SJSA1 (cell line): Measurements from ENCODE around the gene PTCD3. TPM values are rescaled to one million over a fixed set of nuclear protein-coding genes. Genes with fewer than 3 reads are reported as not detected.

Experiments used
- DNase-seq, 2 experiments: peaks; one replicate each; pipeline ENCODE4 v3.0.0-alpha.2; 2015 to 2020; ENCODE audit warnings: low spot score in 2 of 2, low read depth in 1 of 2
- H3K27ac ChIP-seq: fragments of 250-450 bp; sonication (Bioruptor Pico); 2 replicates; pipeline ENCODE4 v1.5.1; 2020; ENCODE audit warnings: mild to moderate bottlenecking, moderate library complexity
- H3K27me3 ChIP-seq: fragments of 250-450 bp; sonication (Bioruptor Pico); replicated peaks from 2 replicates; pipeline ENCODE4 v1.5.1; 2020; ENCODE audit warnings: mild to moderate bottlenecking, moderate library complexity
- H3K36me3 ChIP-seq: fragments of 250-450 bp; sonication (Bioruptor Pico); 2 replicates; pipeline ENCODE4 v1.5.1; 2020; ENCODE audit warnings: mild to moderate bottlenecking
- H3K4me1 ChIP-seq: fragments of 250-450 bp; sonication (Bioruptor Pico); replicated peaks from 2 replicates; pipeline ENCODE4 v1.6.1; 2021; ENCODE audit warnings: mild to moderate bottlenecking
- H3K4me3 ChIP-seq: fragments of 250-450 bp; sonication (Bioruptor Pico); 2 replicates; pipeline ENCODE4 v1.5.1; 2020; ENCODE audit warnings: mild to moderate bottlenecking
- H3K9me3 ChIP-seq: fragments of 250-450 bp; sonication (Bioruptor Pico); replicated peaks from 2 replicates; pipeline ENCODE4 v1.5.1; 2020; ENCODE audit warnings: mild to moderate bottlenecking
- total RNA-seq: library from RNA; depleted of rRNA; stranded (reverse); fragments of >200 nt; shearing (Covaris generic); gene quantifications from 2 replicates; pipeline ENCODE4 v1.2.3, GENCODE V29; 2014; rRNA removed

Gene PTCD3
- total RNA-seq = 86.1 and 274 TPM in 2 replicates

DNA sequence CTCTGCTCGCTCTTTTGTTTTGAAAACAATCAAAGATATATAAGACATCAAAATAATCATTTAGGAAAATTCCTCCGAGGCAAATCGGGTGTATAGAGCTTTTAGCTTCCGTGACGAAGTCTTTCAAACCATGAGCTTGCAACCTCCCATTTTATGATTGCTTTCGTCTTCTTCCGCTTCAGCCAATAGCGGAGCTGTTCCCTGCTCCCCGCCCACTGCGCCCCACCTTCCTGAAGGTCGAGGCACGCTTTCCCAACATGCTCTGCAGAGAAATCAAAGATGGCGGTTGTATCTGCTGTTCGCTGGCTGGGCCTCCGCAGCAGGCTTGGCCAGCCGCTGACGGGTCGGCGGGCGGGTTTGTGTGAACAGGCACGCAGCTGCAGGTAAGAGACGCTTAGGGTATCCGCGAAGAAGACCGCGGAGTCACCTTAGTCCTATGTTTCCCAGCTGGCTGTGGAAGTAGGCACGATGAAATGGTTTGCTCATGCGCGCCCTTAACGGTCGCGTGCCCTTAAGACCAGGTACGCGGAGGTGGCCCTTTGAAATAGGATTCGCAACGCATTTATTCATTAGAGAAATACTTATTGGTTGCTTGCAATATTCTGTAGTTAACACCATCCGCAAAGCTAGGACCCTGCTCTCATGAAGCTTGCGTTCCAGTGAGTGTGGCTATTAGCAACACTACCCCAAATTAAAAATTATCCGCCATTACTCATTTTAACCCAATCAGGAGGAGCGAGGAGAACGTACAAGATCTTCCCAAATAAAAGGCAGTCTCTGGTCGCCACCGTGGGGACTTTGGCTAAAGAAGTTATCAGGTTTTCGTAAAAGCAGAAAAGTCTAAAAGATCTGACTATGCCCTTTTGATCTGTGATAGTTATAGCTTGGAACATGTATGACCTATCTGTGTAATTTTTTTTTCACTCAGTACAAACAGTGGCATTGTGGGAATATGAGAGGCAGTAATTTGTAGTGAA is at the start of gene PTCD3:
Gene PTCD3 (plus strand): TSS at position 267 of the 977 bp plus-strand sequence. CDS start 13 bp downstream, at position 280.
- Histone ChIP-seq H3K36me3 (peaks cover 67% of the 10 kb centered on the region), H3K27me3 (no peaks in the 10 kb centered on the region), H3K4me1 (peaks cover 15% of the 10 kb centered on the region), H3K9me3 (no peaks in the 10 kb centered on the region), H3K4me3 (peak within 1 kb of the TSS; percentile 60), H3K27ac (peak within 1 kb of the TSS; percentile 97)
- DNase-seq = peak; percentile 96 to 98

DNA sequence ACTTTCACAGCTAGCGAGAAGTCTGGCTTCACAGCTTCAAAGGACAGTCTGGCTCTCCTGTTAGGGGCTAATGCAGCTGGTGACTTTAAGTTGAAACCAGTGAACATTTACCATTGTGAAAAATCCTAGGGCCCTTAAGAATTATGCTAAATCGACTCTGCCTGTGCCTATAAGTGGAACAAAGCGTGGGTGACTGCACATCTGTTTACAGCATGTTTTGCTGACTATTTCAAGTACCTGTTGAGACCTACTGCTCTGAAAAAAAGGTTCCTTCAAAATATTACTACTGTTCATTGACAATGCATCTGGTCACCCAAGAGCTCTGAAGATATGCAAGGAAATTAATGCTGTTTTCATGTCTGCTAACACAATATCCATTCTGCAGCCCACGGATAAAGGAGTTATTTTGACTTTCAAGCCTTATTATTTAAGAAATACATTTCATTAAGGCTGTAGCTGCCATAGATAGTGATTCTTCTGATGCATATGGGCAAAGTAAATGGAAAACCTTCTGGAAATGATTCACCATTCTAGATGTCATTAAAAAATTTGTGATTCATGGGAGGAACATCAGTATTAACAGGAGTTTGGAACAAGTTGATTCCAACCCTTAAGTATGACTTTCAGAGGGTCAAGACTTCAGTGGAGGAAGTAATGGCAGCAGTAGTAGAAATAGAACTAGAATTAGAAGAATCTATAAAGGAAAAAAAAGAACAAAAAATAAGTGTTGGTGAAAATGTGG is 49.3 kb upstream of the PTCD3 start:
- no peaks in the 10 kb centered on the region for H3K9me3 ChIP-seq
- DNase-seq = no peak

DNA sequence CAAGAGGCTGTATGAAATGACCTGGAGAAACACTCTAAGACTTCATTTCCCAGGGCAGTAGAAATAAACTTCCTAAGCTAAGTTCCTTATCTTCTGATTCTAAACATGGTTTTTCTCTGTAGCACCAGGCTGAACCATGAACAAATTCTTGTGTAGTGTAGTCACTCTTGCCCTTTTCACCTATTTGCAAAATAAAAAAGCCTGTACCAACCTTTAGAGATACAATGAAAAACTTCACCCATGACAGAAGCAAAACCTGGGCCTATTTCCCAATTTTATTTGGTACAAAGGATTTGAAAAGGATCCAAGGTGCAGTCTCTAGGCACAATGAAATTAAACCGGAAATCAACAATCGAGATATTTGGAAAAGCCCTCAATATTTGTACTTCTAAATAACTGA is 44.0 kb upstream of the PTCD3 start:
- Histone ChIP-seq H3K27me3 (no peaks in the 10 kb centered on the region), H3K4me3 (no peak overlapping the region), H3K27ac (peak overlapping the region; percentile 3), H3K9me3 (peaks cover 2% of the 10 kb centered on the region; the same call in 1 of the 2 replicates), H3K4me1 (peaks cover 14% of the 10 kb centered on the region), H3K36me3 (peaks cover 75% of the 10 kb centered on the region)
- DNase-seq = peak in 1 of 2 experiments; percentile 50

More for the DNA sequence above, 49.3 kb upstream of the PTCD3 start:
- Histone ChIP-seq H3K4me3 (no peak overlapping the region), H3K36me3 (peaks cover 69% of the 10 kb centered on the region), H3K4me1 (peaks cover 2% of the 10 kb centered on the region), H3K27ac (no peak overlapping the region), H3K27me3 (no peaks in the 10 kb centered on the region)

DNA sequence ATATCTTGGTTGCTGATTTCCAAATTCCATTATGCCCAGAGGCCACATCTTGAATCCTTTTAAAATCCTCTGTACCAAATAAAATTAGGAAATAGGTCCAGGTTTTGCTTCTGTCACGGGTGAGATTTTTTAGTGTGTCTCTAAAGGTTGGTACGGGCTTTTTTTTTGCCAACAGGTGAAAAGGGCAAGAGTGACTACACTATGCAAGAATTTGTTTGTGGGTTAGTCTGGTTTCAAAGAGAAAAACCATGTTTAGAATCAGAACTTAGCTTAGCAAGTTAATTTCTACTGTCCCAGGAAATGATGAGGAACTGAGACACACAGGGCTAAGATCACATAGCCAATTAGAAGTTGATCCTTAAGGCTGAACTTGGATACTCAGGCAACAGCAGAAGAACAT is 42.0 kb upstream of the PTCD3 start:
- Histone ChIP-seq H3K27me3 (no peaks in the 10 kb centered on the region), H3K27ac (no peak overlapping the region), H3K4me1 (peaks cover 14% of the 10 kb centered on the region), H3K4me3 (no peak overlapping the region), H3K36me3 (peaks cover 81% of the 10 kb centered on the region), H3K9me3 (peaks cover 2% of the 10 kb centered on the region; the same call in 1 of the 2 replicates)
- DNase-seq = no peak

DNA sequence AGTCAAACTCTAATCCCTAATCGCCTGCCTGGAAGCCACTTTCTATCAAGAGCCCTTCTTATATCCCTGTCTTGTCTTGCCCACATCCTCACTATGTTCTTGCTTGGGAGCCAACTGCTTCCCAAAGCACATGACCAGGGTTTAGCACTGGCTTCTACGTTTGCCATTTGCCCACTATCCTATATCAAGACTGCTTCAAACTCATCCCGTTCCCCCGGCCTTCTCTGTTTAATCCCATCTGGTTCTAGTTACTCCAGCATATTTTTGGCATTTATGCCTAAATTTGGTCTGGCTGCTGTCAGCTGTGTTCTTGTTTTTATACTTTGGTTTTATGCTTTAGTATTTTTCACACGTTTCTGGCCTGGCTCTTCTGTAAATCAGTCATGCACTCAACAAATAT is 40.5 kb upstream of the PTCD3 start:
- peaks cover 14% of the 10 kb centered on the region for H3K4me1 ChIP-seq
- H3K27ac ChIP-seq = no peak overlapping the region
- H3K27me3 ChIP-seq = no peaks in the 10 kb centered on the region
- H3K4me3 ChIP-seq = no peak overlapping the region
- no peak for DNase-seq
- peaks cover 85% of the 10 kb centered on the region for H3K36me3 ChIP-seq
- peaks cover 2% of the 10 kb centered on the region; the same call in 1 of the 2 replicates for H3K9me3 ChIP-seq

DNA sequence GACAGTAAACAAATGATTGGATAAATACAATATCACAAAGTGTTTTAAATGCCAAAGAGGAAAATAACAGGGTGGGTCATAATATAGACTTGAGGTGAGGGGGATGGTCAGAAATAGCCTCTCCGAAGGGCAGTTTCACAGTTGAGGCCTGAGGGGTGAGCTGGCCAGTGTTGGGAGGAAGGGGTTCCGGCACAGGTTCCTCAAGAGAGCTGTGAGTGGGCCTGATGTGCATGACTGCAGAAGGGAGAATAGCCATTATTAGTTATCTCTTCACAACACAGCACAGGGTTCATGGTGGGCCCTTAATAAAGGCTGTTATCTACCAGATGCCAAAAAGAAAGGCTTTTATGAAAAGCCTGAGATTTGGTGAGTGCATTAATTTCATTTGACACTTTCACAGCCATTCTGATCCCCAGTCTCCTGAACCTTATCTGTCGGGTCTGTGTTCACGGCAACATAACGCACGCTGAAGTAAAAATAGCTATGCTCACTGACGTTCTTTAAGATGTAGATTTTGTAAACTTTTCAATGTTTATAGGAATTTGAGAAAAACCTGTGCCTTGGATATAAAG is 39.9 kb upstream of the PTCD3 start:
- Histone ChIP-seq H3K27me3 (no peaks in the 10 kb centered on the region), H3K36me3 (peaks cover 84% of the 10 kb centered on the region), H3K4me3 (no peak overlapping the region), H3K9me3 (peaks cover 2% of the 10 kb centered on the region; the same call in 1 of the 2 replicates), H3K27ac (no peak overlapping the region), H3K4me1 (peaks cover 14% of the 10 kb centered on the region)
- DNase-seq = no peak

DNA sequence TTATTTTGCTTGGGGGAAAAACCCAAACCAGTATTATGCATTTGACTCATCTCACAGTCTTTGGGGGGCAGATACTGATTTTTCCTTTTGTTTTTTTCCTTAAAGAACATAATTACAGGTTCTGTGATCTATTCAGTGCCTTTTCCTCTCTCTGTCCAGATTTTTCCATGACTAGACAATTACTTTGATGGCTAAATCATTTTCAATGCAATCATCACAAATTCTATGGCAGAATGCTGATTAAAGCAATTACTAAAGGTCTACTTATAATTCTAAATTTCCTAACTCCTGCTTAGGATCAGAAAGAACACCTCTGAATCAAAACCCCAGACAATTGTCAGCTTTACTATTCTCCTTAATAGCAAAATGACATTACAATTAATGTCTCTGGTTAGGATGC is 39.1 kb upstream of the PTCD3 start:
- no peak for DNase-seq
- H3K4me3 ChIP-seq = no peak overlapping the region
- peaks cover 87% of the 10 kb centered on the region for H3K36me3 ChIP-seq
- no peak overlapping the region for H3K27ac ChIP-seq
- peaks cover 10% of the 10 kb centered on the region for H3K4me1 ChIP-seq
- H3K27me3 ChIP-seq = no peaks in the 10 kb centered on the region
- H3K9me3 ChIP-seq = peaks cover 2% of the 10 kb centered on the region

DNA sequence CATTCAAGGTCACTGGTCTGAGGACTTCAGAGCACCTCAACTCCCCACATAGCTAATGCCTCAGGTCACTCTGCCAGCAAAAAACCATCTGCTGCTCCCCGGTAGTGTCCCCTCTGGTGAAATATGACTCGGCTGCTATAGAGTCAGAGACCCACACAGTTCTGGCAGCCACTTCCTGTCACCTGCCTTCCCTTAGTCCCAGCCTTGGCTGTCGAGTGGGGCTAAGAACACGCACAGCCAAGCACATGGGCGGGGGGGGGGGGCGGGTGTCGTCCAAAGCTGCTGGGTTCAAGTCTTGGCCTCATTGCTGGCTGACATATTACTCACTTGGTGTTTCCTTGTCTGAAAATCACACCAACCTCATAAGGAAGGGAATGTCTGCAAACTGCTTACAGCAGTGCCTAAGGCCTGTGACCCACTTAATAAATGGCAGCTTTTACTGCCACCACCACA is 37.9 kb upstream of the PTCD3 start:
- peaks cover 2% of the 10 kb centered on the region for H3K9me3 ChIP-seq
- H3K27ac ChIP-seq = no peak overlapping the region
- H3K27me3 ChIP-seq = no peaks in the 10 kb centered on the region
- DNase-seq = no peak
- no peak overlapping the region for H3K4me3 ChIP-seq
- H3K4me1 ChIP-seq = peaks cover 7% of the 10 kb centered on the region; the same call in 1 of the 2 replicates
- H3K36me3 ChIP-seq = peaks cover 86% of the 10 kb centered on the region

DNA sequence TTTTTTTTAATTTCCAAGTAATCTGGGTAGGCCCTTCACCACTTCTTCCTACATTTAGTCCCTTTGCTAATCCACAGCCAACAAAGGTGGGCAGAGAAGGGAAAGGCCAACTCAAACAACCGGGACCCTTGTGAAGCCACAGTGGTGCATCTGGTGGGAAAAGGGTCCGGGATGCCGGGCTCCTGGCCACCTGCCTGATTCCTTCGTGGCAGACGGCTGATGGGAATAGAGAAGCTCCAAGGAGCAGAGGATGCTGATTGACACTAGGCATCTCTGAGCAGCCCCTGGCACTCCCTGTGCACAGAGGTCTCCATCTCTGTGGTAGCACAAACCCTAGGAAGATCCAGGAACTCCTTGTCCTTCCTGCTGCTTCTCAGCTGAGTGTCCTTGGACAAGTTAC is 37.4 kb upstream of the PTCD3 start:
- peaks cover 87% of the 10 kb centered on the region for H3K36me3 ChIP-seq
- H3K27ac ChIP-seq = no peak overlapping the region
- DNase-seq = no peak

DNA sequence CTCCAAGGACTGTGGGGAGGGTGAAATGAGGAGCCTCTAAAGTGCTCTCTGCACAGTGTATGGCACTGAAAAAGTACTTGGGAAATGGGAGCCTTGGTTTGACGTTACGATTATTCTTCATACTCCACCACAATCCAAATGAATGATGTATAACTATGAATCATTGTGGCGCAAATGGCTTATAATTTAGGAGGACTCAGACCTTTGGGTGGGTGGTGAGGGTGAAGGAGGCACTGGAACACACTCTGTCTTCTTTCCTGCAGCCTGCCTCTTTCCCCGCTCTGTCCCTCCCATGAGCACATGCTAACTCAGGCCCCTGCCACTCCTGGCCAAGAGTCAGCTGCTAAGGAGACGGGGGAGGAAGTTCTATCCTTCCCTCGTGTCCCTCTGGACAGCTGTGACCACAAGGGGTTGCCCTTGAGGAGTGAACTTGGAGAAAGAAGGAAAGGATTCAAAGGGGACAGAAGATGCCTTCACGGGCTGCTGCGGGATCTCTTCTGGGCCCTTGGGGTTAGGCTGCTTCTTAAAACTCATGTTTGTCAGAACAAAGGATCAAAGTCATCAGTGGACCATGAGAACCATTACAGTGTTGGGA is 36.8 kb upstream of the PTCD3 start:
- Histone ChIP-seq H3K4me3 (no peak overlapping the region), H3K36me3 (peaks cover 87% of the 10 kb centered on the region), H3K4me1 (peaks cover 7% of the 10 kb centered on the region; the same call in 1 of the 2 replicates), H3K9me3 (no peaks in the 10 kb centered on the region; the same call in none of the 2 replicates), H3K27ac (no peak overlapping the region), H3K27me3 (no peaks in the 10 kb centered on the region)
- no peak for DNase-seq

More for the DNA sequence above, 37.4 kb upstream of the PTCD3 start:
- no peaks in the 10 kb centered on the region for H3K27me3 ChIP-seq
- H3K4me1 ChIP-seq = peaks cover 7% of the 10 kb centered on the region; the same call in 1 of the 2 replicates
- peaks cover 2% of the 10 kb centered on the region for H3K9me3 ChIP-seq
- no peak overlapping the region for H3K4me3 ChIP-seq

DNA sequence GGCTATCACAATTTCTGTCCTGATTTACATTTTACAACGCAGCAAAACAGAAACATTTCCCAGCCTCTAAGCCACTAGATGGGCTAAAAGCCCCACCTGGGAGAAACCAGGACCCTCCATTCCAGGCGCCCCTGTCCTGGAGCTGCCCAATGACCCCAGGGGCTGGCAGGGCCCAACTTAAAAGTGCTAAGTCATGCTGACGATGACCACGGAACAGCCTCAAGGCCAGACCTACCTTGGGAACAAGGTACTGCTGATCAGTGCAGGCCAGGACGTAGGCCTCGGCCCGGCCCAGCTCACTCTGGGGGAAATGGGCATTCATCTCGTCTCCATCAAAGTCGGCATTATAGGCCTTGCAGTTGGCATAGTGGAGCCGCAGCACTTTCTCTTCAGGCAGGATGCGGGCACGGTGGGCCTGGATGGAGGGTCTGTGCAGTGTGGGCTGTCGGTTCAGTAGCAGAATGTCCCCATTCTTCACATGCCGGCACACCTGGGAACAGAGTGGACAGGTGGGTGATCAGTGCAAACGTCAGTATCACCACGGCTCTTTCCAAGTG is 36.2 kb upstream of the PTCD3 start:
- no peak overlapping the region for H3K27ac ChIP-seq
- no peak for DNase-seq
- no peaks in the 10 kb centered on the region for H3K27me3 ChIP-seq
- H3K4me1 ChIP-seq = peaks cover 7% of the 10 kb centered on the region; the same call in 1 of the 2 replicates
- no peak overlapping the region for H3K4me3 ChIP-seq
- no peaks in the 10 kb centered on the region; the same call in 1 of the 2 replicates for H3K9me3 ChIP-seq
- peaks cover 87% of the 10 kb centered on the region for H3K36me3 ChIP-seq

DNA sequence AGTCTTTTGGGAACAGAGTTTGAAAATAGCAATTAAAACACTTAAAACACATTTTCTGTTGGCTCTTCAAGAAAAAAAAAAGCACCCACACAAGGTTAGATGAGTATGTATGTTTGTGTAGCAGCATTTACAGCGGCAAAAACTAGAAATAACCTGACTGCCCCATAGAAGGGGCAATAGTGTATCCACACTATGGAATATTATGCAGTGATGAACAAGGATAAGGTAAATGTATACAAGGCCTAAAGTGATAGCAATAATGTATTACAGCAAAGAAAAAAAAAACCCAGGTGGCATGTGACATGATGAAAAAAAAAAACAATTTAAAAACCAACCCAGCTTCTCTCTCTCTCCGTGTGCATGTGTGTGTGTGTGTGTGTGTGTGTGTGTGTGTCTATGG is 35.2 kb upstream of the PTCD3 start:
- no peak for DNase-seq
- H3K27me3 ChIP-seq = no peaks in the 10 kb centered on the region
- H3K27ac ChIP-seq = no peak overlapping the region
- H3K4me1 ChIP-seq = peaks cover 7% of the 10 kb centered on the region; the same call in 1 of the 2 replicates
- H3K9me3 ChIP-seq = no peaks in the 10 kb centered on the region; the same call in 1 of the 2 replicates
- no peak overlapping the region for H3K4me3 ChIP-seq
- H3K36me3 ChIP-seq = peaks cover 87% of the 10 kb centered on the region
